Endometrial microvascular endothelial cells (primary cell): ENCODE data around the gene ZFYVE28. TPM values are rescaled to one million over a fixed set of nuclear protein-coding genes. Genes with fewer than 3 reads are reported as not detected.

Experiments
- in situ Hi-C: cut with HindIII; loops from 2 replicates; pipeline ENCODE4 v1.10.0; 2017; ENCODE audit warnings: low sequenced_read_pairs, low pct_unique_long_range_greater_than_20kb; ENCODE audit errors: inconsistent ontology term
- total RNA-seq: library from RNA; depleted of rRNA; stranded (reverse); fragments of >200 nt; gene quantifications from one replicate; pipeline ENCODE4 v1.2.3, GENCODE V29; 2015; ENCODE audit errors: inconsistent ontology term

Gene ZFYVE28
- total RNA-seq, 1 donor from 2014 or later: 12.3 TPM

GRCh38 chr4:2415213-2415612 is 3.2 kb downstream of the ZFYVE28 start:
- in situ Hi-C loops: no loop called here

DNA sequence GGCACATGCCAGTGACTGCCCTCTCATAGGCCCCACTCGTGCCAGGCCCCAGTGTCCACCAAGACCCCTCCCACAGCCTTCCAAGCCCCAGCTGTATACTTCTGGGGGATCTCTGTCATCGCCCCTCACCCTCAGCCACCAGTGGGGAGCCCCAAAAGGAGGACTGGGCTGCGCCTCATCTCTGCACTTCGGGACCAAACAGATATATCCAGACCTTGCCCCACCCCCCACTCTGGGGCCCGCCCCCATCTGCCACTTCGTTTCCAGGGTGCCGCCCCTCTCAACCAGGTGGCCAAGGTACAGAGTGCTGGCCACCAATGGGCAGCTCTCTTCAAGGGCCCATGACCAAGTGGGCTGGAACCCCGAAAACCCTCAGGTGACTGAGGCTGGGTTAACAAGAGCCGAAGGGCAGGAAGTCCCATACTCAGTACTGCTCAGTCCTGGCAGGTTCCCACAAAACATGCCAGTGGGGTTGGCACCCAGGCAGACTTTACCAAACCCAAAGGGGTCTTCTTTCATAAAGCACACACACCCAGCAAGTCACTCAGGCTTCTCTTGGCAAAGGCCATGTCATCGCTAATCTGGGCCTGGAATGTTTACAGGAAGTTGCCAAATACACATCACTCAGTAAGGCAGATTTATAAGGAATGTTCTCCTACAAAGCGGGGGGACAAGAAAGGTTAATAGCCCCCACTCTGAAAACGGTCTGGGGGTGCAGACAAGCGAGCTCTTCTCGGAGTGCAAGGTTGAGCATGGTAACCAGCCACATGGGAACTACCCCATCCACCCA is 4.4 kb downstream of the ZFYVE28 start:
- in situ Hi-C loops: no loop called here

DNA sequence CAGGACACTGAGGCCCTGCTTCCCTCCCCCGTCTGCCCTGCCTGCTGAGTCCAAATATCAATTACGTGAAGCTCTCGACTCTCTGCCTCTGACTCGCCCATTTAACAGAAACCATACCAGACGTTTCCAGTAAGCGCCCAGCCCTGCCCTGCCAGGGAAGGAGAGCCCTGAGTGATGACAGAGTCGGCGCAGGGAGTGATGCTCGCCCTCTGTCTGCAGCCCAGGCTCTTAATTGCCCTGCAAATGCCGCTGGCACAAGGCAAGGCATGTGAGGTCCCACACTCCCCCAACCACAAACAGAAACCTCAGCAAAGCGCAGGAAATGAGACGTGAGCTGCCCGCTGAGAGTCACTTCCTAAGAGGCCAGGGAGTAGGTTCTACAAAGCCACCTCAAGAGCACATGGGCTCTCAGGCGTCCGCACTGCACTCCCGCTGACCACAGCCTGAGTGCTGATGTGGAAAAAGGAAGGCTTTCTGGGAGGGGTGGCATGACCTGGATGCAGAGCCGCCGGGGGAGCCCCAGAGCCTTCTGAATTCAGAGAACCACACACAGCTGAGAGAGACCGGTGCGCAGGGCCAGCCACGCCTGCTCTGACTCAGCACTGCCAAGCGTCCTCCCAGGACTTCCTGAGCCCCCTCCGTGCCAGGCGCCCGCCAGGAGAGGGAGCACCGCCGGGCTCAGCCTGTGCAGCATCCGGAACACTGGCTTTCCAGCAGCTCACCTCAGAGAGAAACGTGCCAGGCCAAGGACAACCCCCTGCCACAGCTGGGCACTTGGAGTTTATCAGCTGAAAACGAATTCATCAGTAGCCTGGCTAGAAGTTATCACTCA is 5.3 kb downstream of the ZFYVE28 start:
- in situ Hi-C loops: no loop called here

GRCh38 chr4:2412534-2412884 is 5.9 kb downstream of the ZFYVE28 start:
- in situ Hi-C loops: no loop called here

DNA sequence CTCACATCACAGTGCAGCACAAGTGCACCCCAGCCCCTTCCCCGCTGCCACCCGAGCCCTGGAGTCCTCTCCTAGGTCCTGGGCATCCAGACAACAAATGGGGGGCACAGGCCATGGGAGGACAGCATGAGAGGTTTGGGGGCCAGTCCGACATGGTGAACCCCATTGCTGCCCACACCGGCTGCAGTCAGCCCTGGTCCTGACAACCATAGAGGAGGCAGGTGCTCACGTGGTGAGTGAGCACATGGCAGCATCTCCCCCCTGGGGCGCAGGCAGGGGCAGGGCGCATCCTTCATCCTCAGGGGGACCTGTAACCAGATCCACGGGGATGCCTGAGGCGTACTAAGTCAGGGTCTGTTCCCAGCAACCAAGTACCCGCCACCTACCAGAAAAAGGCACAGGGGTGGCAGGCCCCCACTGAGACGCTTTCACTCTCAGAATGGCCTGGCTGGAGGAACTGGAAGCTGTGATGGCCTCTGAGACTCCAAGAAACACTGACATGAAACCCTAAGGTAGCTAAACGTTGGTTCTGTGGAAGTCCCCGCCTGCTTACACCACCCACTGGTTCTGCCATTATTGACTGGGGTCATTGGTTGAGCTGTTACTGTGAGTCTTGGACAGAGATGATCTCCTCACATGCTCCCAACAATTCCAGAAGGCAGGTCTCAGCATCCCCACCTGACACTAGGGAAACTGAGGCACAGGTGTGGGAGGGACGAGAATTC is 6.5 kb downstream of the ZFYVE28 start:
- in situ Hi-C loops: no loop called here

GRCh38 chr4:2409381-2409783 is 9.1 kb downstream of the ZFYVE28 start:
- in situ Hi-C loops: no loop called here

GRCh38 chr4:2408976-2409375 is 9.5 kb downstream of the ZFYVE28 start:
- in situ Hi-C loops: no loop called here

DNA sequence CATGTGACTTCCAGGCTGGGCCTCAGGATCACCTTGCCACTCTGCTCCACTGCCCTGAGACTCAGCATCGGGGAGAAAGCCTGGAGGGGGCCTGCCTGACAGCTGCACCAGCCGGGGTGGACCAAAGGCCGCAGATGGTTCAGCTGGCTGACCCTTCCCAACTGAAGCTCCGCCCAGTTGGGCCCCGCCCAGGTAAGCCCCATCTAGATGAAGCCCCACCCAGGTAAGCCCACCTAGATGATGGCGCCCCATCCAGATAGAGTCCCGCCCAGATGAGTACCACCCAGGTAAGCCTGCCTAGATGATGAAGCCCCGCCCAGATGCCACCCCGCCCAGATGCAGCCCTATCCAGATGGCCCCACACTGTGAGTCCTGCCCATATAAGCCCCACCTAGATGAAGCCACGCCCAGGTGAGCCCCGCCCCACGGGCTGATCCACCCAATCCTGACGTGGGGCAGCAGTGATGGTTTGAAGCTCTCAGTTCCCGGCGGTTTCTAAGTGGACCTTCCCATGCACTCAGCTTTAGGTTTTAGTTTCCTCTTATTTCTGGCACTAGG is 10.0 kb downstream of the ZFYVE28 start:
- in situ Hi-C loops: no loop called here

- in situ Hi-C loops: no loop called here
Measured at GRCh38 chr4:2407991-2408342, 10.5 kb downstream of the ZFYVE28 start.

DNA sequence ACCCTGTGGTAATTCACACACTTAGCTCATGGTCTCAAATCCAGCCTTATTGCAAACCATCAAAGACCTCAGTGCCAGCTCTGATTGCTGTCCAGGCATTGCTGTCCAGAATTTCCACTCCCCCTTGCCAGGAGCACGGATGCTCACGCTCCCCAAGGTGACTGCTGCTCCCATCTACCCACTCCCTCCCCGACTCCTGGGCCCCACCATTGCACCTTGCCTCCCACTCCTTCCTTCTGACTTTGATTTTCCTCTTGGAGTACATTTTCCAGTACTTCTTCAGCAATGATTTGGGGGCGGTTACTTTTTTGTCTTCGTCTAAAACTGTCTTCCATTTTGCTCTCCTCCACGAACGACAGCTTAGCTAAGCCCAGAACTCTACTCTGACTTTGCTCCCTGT is 11.5 kb downstream of the ZFYVE28 start:
- in situ Hi-C loops: no loop called here

DNA sequence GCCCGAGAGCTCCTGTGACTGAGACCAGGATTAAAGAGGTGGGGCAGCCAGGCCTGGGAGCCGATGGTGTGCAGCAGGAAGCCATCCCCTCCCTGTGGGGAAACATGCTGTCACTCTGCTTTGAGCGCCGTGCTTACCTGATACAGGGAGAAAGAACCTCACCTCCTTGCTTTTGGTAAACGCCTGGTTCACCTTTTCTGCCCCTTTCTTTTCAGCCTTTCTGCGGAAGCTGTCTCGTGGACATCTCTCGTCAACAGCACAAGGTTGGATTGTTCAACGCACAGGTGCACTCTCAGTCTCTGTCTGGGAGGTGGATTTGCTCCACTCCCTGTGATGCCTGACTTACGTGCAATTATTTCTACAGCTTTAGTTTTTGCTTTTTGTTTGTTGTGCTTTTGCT is 12.0 kb downstream of the ZFYVE28 start:
- in situ Hi-C loops: no loop called here

- in situ Hi-C loops: no loop called here
Measured at GRCh38 chr4:2402941-2403340, 15.5 kb downstream of the ZFYVE28 start.

DNA sequence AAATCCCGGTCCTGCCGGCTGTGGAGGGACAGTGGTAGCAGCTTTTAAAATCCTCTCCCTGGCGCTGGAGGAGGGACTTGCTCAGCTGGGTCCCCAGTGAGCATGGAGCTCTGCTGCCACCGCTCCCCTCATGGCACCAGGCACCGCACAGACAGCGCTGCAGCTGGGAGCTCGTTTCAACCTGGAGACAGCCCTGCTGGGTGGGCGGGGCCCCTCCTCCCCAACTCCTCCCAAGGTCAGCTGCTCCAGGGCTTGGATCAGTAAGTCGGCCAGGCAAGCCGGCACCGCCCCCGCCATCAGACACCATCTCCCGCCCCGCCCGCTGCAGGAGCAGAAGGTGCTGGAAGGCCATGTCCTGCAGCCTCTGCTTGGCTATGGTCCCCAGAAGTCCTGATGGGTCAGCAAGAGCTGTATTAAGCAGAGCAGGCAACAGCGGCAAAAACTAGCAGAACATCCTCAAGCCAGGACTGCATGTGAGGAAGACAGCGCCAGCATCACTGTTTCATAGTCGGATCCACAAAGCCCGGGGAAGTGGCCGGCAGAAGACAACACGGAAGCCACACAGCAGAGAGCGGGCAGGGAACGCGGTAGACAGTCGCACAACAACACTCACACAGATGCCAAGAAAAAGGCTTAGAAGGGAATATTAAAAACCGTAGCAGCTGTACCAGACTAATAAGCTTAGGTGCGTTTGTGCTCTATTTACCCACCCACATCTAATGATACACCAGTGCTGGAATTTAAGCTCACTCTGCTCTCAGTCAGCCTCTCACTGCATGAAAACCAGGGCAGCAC is 16.2 kb downstream of the ZFYVE28 start:
- in situ Hi-C loops: no loop called here

DNA sequence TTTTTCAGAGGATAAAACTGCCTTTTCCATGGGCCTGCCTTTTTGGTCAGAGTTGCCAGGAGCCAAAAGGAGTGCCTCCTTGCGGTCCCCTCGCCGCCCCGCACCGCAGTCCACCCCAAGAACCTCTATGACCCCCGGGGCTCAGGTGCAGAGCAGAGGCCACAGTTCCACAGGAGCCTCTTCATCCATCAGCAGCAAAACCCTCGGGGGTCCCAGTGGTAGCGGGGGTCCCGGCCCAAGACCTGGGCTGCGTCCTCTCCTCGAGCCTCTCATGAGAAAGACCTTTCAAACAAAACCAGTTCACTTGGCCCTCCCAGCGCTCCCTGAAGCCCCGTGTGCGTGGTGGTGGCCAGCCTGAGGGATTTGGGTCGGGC is 16.8 kb downstream of the ZFYVE28 start:
- in situ Hi-C loops: no loop called here

DNA sequence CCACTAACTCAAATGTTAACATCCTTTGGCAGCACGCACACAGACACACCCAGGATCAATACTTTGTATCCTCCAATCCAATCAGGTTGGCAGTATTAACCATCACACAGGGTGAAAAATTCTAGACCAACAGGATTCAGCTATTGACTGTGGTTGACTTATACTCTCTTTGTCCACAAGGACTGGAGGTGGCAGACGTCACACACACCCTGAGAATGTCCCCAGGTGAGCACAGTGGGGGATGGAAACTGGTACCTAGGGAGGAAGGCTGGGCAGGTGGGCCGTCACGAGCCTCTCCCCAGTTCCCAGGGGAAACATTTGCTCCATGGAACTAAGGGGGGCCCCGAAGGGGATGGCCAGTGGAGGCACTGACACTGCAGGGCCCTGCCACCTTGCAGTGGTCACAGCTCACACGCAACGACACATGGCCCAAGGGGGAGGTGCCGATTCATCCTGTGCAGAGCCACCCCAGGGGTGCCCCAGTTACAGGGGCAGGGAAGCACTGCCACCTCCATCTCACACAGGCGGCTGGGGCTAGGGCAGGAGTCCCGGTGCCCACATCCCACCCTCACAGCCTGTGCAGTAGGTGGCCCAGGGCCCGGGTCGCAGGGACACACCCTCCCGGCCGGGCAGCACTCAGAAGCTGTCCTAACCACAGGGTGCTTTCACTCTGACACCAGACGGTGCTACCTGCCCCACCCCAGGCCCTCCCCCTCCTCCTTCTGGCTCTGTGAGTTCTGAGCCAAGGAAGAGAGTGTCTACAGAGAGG is 17.4 kb downstream of the ZFYVE28 start:
- in situ Hi-C loops: no loop called here

DNA sequence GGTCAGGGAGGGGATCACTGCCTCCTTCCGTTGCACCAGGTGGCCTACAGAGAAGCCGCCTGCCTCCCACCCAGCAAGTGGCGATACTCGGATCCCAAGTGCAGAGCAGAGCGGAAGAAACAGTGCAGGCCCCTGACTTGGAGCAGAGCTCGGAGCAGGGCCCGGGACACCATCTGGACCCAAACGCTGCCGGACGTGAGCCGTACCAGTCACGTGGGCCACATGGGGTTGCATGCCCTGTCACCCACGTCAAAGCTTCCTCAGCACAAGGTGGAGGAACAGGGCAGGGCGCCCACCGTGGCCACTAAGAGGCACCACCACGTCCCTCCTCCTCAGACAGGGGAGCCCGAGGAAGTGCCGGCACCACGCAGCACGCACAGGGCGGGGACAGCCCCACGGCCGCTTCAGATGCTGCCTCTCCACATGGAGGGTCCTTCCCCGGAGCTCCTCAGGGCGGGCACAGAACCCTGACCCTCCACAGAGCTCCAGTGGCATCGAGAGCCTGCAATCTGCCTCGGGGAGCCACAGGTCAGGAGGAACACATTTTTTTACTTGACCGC is 18.7 kb downstream of the ZFYVE28 start:
- in situ Hi-C loops: no loop called here

GRCh38 chr4:2399216-2399615 is 19.2 kb downstream of the ZFYVE28 start:
- in situ Hi-C loops: no loop called here
